Caco-2 (cell line): ENCODE results near the gene CDC42EP3. TPM values are rescaled to one million over a fixed set of nuclear protein-coding genes. Genes with fewer than 3 reads are reported as not detected.

Source experiments
- BruUV-seq: library from RNA; stranded (reverse); fragments of 400-500 nt; replicated peaks from 2 replicates; lab custom pipeline; 2021; lab: Mats Ljungman, UMichigan
- CTCF ChIA-PET: fragments of 300-600 bp; sonication (Branson Sonifier 250); formaldehyde crosslinking; loops from one replicate; lab custom pipeline; 2022; ENCODE audit warnings: antibody characterized with exemption; lab: Charles Lee
- POLR2A ChIA-PET: fragments of 300-600 bp; sonication (Branson Sonifier 250); formaldehyde crosslinking; loops from one replicate; lab custom pipeline; 2022; ENCODE audit warnings: antibody characterized with exemption; lab: Charles Lee
- DNase-seq, 2 experiments: peaks; one replicate each; pipeline versions ENCODE4 v3.0.0 to v3.0.0-alpha.2; 2020 to 2022
- H3K27me3 ChIP-seq: replicated peaks from 2 replicates; pipeline ENCODE4 v1.6.0; 2011; ENCODE audit warnings: low read length; ENCODE audit not compliant: control insufficient read depth, insufficient read depth
- H3K36me3 ChIP-seq: 2 replicates; pipeline ENCODE4 v1.5.1; 2011; ENCODE audit warnings: low read length; ENCODE audit not compliant: control insufficient read depth, insufficient read depth
- H3K4me1 ChIP-seq: fragments of 250-450 bp; sonication (Bioruptor Pico); 2 replicates; pipeline ENCODE4 v1.5.1; 2020; ENCODE audit warnings: mild to moderate bottlenecking
- H3K4me3 ChIP-seq: 2 replicates; pipeline ENCODE4 v1.5.1; 2011; ENCODE audit warnings: low read depth, mild to moderate bottlenecking, control low read depth, low read length
- H3K9me3 ChIP-seq: fragments of 250-450 bp; sonication (Bioruptor Pico); 2 replicates; pipeline ENCODE4 v1.5.1; 2020; ENCODE audit warnings: mild to moderate bottlenecking, moderate library complexity
- H3K27ac Mint-ChIP-seq: one replicate; pipeline ENCODE4 v1.8.0; 2022; ENCODE audit warnings: mixed read lengths; ENCODE audit not compliant: unreplicated experiment
- H3K27me3 Mint-ChIP-seq: one replicate; pipeline ENCODE4 v1.8.0; 2022; ENCODE audit warnings: mixed read lengths; ENCODE audit not compliant: insufficient read depth, unreplicated experiment
- H3K36me3 Mint-ChIP-seq: one replicate; pipeline ENCODE4 v1.8.0; 2022; ENCODE audit warnings: mild to moderate bottlenecking, mixed read lengths; ENCODE audit not compliant: insufficient read depth, unreplicated experiment
- H3K4me1 Mint-ChIP-seq: one replicate; pipeline ENCODE4 v1.8.0; 2022; ENCODE audit warnings: low read depth, mixed read lengths; ENCODE audit not compliant: unreplicated experiment
- H3K4me3 Mint-ChIP-seq: one replicate; pipeline ENCODE4 v1.8.0; 2022; ENCODE audit warnings: mild to moderate bottlenecking, moderate library complexity, mixed read lengths; ENCODE audit not compliant: unreplicated experiment
- H3K9me3 Mint-ChIP-seq: one replicate; pipeline ENCODE4 v1.8.0; 2022; ENCODE audit warnings: mixed read lengths; ENCODE audit not compliant: unreplicated experiment
- intact Hi-C: fragments of 100-400 bp; cut with micrococcal nuclease; formaldehyde crosslinking; loops from one replicate; pipeline ENCODE4 v1.10.0; 2022; ENCODE audit not compliant: unreplicated experiment
- total RNA-seq: library from RNA; stranded (reverse); gene quantifications from 2 replicates; pipeline ENCODE4 v1.2.3, GENCODE V29; 2022
- TF ChIP-seq, protein P1 (sequence below), 2 experiments: fragments of 200-600 bp in 1 of 2; IDR thresholded peaks; 1 replicate in 1 of 2; 2 replicates in 1 of 2; pipeline versions ENCODE4 v1.5.1 to v1.8.0; 2011 to 2022; ENCODE audit warnings: antibody characterized with exemption in 1 of 2, control low read depth in 1 of 2, inconsistent platforms in 1 of 2, low read depth in 1 of 2, low read length in 1 of 2, mild to moderate bottlenecking in 1 of 2, moderate library complexity in 1 of 2; ENCODE audit not compliant: insufficient read depth in 1 of 2, severe bottlenecking in 1 of 2, unreplicated experiment in 1 of 2

CDC42EP3 gene
- total RNA-seq, 1 experiment from 2014 or later = 95.8 TPM

DNA sequence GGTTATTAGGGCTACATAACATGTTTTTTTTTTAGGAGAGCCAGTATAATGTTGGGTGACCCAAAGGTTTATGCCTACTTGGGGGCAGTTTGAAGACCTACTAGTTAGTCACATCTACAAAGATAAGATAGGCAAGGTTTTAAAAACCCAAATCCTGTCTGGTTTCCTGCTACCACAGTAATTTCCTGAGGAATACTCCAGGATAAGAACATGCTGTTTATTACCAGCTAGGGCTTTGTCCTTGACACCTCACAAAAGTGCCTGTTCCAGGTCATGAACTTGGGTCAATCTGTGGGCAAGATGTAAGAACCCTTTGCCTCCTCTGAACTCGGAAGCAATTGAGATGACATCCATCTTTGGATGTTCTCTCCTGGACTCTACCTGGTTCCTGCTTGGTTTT lies 38.2 kb downstream of the CDC42EP3 start:
- Histone ChIP-seq H3K9me3 (no peaks in the 10 kb centered on the region), H3K4me1 (no peaks in the 10 kb centered on the region), H3K4me3 (no peak overlapping the region), H3K27me3 (no peaks in the 10 kb centered on the region), H3K36me3 (no peaks in the 10 kb centered on the region)
- intact Hi-C loops = no loop called here
- CTCF ChIA-PET = no interaction called here
- H3K9me3 Mint-ChIP-seq = peaks cover 14% of the 10 kb centered on the region
- POLR2A ChIA-PET = no interaction called here
- DNase-seq = no peak
- peaks cover 14% of the 10 kb centered on the region for H3K36me3 Mint-ChIP-seq
- H3K27me3 Mint-ChIP-seq = no peaks in the 10 kb centered on the region
- H3K27ac Mint-ChIP-seq = no peak overlapping the region
- peaks cover 6% of the 10 kb centered on the region for H3K4me1 Mint-ChIP-seq
- no peak overlapping the region for H3K4me3 Mint-ChIP-seq
- TF ChIP-seq, protein P1, sequence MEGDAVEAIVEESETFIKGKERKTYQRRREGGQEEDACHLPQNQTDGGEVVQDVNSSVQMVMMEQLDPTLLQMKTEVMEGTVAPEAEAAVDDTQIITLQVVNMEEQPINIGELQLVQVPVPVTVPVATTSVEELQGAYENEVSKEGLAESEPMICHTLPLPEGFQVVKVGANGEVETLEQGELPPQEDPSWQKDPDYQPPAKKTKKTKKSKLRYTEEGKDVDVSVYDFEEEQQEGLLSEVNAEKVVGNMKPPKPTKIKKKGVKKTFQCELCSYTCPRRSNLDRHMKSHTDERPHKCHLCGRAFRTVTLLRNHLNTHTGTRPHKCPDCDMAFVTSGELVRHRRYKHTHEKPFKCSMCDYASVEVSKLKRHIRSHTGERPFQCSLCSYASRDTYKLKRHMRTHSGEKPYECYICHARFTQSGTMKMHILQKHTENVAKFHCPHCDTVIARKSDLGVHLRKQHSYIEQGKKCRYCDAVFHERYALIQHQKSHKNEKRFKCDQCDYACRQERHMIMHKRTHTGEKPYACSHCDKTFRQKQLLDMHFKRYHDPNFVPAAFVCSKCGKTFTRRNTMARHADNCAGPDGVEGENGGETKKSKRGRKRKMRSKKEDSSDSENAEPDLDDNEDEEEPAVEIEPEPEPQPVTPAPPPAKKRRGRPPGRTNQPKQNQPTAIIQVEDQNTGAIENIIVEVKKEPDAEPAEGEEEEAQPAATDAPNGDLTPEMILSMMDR (IDR thresholded peaks at IDR 0.05; ENCODE audit: insufficient read depth in 1 of 2, low read depth in 1 of 2, low read length in 1 of 2, severe bottlenecking in 1 of 2, unreplicated experiment in 1 of 2) = no peak
- no TSS peak for BruUV-seq

DNA sequence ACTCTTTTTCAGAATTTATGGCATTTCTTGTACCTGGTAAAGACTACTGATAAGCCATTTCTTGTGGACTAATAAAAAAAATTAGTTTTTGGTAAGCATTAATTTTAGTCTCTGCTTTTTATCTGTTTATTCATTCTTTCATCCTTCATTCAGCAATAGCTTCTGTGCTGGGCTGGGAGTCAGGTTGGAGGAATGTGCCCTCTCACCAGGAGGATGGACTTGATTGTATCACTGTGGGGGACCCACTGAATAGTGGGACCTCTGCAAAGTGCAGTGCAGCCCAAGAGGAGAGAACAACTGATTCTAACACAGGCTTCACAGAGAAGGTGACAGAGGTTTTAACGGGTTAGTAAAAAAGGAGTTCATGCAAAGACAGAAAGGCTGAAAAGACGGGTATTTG lies 39.1 kb downstream of the CDC42EP3 start:
- CTCF ChIA-PET = no interaction called here
- H3K27ac Mint-ChIP-seq = no peak overlapping the region
- no peak for DNase-seq
- H3K9me3 ChIP-seq = no peaks in the 10 kb centered on the region
- H3K4me1 ChIP-seq = no peaks in the 10 kb centered on the region
- H3K4me3 ChIP-seq = no peak overlapping the region
- POLR2A ChIA-PET = no interaction called here
- H3K9me3 Mint-ChIP-seq = peaks cover 14% of the 10 kb centered on the region
- peaks cover 6% of the 10 kb centered on the region for H3K4me1 Mint-ChIP-seq
- intact Hi-C loops = no loop called here
- H3K27me3 Mint-ChIP-seq = no peaks in the 10 kb centered on the region
- no peak overlapping the region for H3K4me3 Mint-ChIP-seq
- TF ChIP-seq, protein P1 (IDR thresholded peaks at IDR 0.05; ENCODE audit: insufficient read depth in 1 of 2, low read depth in 1 of 2, low read length in 1 of 2, severe bottlenecking in 1 of 2, unreplicated experiment in 1 of 2) = no peak
- BruUV-seq = no TSS peak
- peaks cover 5% of the 10 kb centered on the region for H3K36me3 Mint-ChIP-seq
- no peaks in the 10 kb centered on the region for H3K36me3 ChIP-seq
- H3K27me3 ChIP-seq = no peaks in the 10 kb centered on the region

DNA sequence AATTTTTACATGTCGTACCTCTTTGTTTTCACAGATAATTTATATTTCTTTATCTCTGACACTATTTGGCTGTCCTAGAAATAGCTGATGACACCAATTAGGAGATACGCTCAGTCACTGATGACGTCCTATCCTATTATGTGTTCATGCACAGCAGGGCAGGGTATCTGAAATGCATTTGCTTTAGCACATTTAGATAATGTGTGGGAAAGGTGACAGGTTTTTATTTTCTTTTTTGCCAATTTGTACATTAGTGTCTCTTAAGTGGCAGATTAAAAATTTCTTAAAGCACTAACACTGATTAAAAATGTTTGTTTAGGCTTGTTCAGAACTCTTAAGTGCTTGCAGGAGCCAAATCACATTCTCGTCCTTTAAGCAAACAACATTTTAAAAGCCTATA lies 39.7 kb downstream of the CDC42EP3 start:
- H3K4me1 Mint-ChIP-seq = peaks cover 6% of the 10 kb centered on the region
- H3K36me3 ChIP-seq = no peaks in the 10 kb centered on the region
- peaks cover 3% of the 10 kb centered on the region for H3K36me3 Mint-ChIP-seq
- no peak overlapping the region for H3K4me3 Mint-ChIP-seq
- H3K9me3 Mint-ChIP-seq = peaks cover 14% of the 10 kb centered on the region
- no peak overlapping the region for H3K27ac Mint-ChIP-seq
- POLR2A ChIA-PET = no interaction called here
- TF ChIP-seq, protein P1 (IDR thresholded peaks at IDR 0.05; ENCODE audit: insufficient read depth in 1 of 2, low read depth in 1 of 2, low read length in 1 of 2, severe bottlenecking in 1 of 2, unreplicated experiment in 1 of 2) = no peak
- BruUV-seq = no TSS peak
- H3K9me3 ChIP-seq = no peaks in the 10 kb centered on the region
- no peaks in the 10 kb centered on the region for H3K27me3 Mint-ChIP-seq
- H3K27me3 ChIP-seq = no peaks in the 10 kb centered on the region
- no peak overlapping the region for H3K4me3 ChIP-seq
- DNase-seq = no peak
- CTCF ChIA-PET = no interaction called here
- H3K4me1 ChIP-seq = no peaks in the 10 kb centered on the region
- intact Hi-C loops = no loop called here
